ENCODE measurements around the gene USP38. TPM values are rescaled to one million over a fixed set of nuclear protein-coding genes. Genes with fewer than 3 reads are reported as not detected.

The USP38 gene
- total RNA-seq, 2 donors from 2014 or later: 27.0 to 37.3 TPM

DNA sequence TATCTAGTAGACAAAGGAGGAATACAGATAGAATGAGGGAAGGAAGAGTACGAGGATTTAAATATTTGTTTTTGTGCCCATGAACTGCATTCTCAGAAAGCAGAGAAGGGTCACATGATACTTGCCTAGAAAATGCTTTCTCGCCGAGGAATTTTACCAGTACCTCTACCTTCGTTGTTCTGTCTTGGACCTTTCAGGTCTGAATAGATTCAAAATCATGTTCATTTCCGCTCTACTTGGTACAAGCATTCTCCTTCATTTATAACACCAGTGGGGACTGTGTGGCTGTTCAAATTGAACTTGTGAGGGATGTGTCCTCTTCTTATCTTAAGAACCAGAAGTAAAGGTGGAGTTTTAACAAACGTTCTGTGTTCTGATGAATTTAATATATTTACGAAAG is 1.9 kb downstream of the USP38 start:
- Mint-ChIP-seq H3K4me1 (peaks cover 58% of the 10 kb centered on the region), H3K27ac (peak overlapping the region; percentile 98)
- no peak for DNase-seq

DNA sequence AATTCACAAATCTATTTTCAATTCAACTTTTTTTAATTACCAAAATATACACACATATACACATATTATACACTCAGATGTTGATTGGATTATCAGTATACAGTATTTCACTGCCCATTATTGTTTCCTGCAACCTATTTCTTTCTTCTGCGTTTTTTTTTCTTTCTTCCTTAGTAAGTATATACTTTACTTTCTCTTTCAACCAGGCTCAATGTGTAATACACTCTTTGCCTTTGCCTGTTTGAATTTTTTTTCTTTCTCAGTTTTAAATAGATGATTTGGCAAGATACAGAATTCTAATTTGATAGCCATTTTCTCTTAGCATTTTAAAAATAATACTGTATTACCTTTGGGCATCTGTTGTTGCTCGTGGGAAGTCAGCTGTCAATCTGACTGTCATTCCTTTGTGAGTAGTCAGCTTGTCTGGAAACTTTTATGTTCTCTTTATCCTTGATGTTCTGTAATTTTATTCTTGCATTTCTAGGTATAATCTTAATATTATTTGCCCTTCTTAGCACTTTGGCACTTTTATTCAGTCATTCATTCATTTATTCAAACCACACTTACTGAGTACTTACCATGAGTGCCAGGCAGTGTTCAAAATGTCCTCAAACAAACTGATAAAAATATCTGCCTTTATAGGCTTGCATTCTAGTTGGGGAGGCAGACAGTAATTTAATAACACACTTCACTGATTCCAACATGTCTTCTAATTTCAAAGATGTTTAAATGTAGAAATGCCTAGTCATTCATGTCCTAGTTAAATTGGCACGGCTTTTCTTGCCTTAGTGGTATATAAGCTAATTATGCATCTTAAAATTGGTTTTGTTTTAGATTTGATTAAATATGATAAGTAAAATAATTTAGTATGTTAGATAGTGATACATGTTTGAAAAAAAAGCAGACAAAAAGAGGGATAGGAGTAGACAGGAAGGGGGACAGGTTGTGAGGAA is 3.7 kb downstream of the USP38 start:
- Mint-ChIP-seq H3K4me3 (peak overlapping the region; percentile 84), H3K27ac (peak overlapping the region; percentile 95), H3K36me3 (ENCODE audit: low read depth) (peaks cover 12% of the 10 kb centered on the region), H3K27me3 (no peaks in the 10 kb centered on the region), H3K4me1 (peaks cover 57% of the 10 kb centered on the region)
- ATAC-seq: no peak
- no peaks in the 10 kb centered on the region for H3K9me3 ChIP-seq (ENCODE audit: control insufficient read depth, low read length, poor library complexity, severe bottlenecking)
- no peak for DNase-seq

More for the DNA sequence above, 1.9 kb downstream of the USP38 start:
- H3K4me3 Mint-ChIP-seq: peak overlapping the region; percentile 98
- no peak for ATAC-seq
- H3K36me3 Mint-ChIP-seq (ENCODE audit: low read depth): peaks cover 12% of the 10 kb centered on the region
- H3K27me3 Mint-ChIP-seq: no peaks in the 10 kb centered on the region
- no peaks in the 10 kb centered on the region for H3K9me3 ChIP-seq (ENCODE audit: control insufficient read depth, low read length, poor library complexity, severe bottlenecking)

DNA sequence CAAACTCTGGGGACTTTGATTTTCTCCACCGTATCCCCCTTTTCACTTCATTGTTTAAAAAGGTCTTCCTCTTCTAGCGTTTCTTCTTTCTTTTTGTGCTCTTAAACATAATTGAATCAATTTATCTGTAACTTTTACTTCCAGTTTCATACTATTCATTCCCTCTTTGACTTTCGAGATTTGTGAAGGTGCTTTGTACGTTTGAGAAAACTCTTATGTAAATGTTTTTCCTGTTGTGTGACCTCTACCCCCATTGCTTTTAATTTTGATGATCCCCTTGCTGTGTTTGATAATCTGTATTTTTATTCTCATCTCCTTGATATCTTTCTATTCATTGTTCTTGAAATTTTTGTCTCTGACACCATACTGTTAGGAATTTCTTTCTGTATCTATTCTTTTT is 4.8 kb downstream of the USP38 start:
- no peaks in the 10 kb centered on the region for H3K9me3 ChIP-seq (ENCODE audit: control insufficient read depth, low read length, poor library complexity, severe bottlenecking)
- ATAC-seq (no peak), DNase-seq (no peak)
- Mint-ChIP-seq H3K36me3 (ENCODE audit: low read depth) (peaks cover 9% of the 10 kb centered on the region), H3K4me3 (peak overlapping the region; percentile 84), H3K27ac (peak overlapping the region; percentile 95), H3K4me1 (peaks cover 52% of the 10 kb centered on the region), H3K27me3 (no peaks in the 10 kb centered on the region)

DNA sequence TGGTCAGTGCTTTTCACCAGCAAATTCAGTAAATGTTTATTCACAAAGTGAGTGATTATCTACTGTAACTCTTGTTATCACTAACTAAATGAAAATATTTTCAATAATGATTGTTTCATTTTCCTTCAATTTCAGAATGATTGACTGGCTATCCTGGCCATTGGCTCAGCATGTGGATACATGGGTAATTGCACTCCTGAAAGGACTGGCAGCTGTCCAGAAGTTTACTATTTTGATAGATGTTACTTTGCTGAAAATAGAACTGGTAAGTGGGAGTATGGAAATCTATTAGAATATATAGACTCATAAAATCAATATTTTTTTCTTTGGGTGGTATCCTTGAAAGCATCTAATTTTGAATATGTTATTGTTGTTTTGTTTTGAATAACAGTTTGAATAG is 10.9 kb downstream of the USP38 start:
- no peak for ATAC-seq
- no peak overlapping the region for H3K27ac Mint-ChIP-seq
- H3K9me3 ChIP-seq (ENCODE audit: control insufficient read depth, low read length, poor library complexity, severe bottlenecking): no peaks in the 10 kb centered on the region
- peaks cover 25% of the 10 kb centered on the region for H3K36me3 Mint-ChIP-seq (ENCODE audit: low read depth)
- peaks cover 37% of the 10 kb centered on the region for H3K4me1 Mint-ChIP-seq
- no peak for DNase-seq
- H3K4me3 Mint-ChIP-seq: no peak overlapping the region
- H3K27me3 Mint-ChIP-seq: no peaks in the 10 kb centered on the region

DNA sequence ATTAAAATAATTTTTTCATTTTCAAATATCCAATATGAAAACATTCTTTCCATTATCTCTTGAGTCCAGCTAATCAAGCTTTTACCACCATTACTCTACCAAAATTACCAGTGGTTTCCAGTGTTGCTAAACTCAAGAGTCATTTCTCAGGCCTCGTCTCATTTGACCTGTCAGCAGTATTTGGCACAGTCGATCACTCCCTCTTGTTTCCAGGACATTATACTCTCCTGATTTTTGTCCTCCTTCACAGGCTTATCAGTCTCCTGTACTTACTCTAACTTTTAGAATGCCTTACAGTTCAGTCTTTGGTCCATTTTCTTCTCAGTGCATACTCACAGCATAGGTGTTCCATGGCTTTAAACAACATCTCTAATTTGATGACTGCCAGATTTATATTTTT is 11.6 kb downstream of the USP38 start:
- H3K27ac Mint-ChIP-seq: no peak overlapping the region
- DNase-seq (no peak), ATAC-seq (no peak)
- no peaks in the 10 kb centered on the region for H3K9me3 ChIP-seq (ENCODE audit: control insufficient read depth, low read length, poor library complexity, severe bottlenecking)
- H3K4me1 Mint-ChIP-seq: peaks cover 38% of the 10 kb centered on the region
- peaks cover 27% of the 10 kb centered on the region for H3K36me3 Mint-ChIP-seq (ENCODE audit: low read depth)
- no peak overlapping the region for H3K4me3 Mint-ChIP-seq
- no peaks in the 10 kb centered on the region for H3K27me3 Mint-ChIP-seq

DNA sequence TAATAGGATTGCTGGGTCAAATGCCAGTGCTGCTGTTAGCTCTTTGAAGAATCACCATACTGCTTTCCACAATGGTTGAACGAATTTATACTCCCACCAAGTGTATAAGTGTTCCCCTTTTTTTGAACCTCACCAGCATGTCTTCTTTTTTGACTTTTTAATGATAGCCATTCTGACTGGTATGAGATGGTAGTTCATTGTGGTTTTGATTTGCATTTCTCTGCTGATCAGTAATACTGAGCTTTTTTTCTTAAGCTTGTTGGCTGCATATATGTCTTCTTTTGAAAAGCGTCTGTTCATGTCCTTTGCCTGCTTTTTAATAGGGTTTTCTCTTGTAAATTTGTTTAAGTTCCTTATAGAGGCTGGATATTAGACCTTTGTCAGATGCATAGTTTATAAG is 14.8 kb downstream of the USP38 start:
- no peak for ATAC-seq
- H3K36me3 Mint-ChIP-seq (ENCODE audit: low read depth): peaks cover 34% of the 10 kb centered on the region
- H3K4me1 Mint-ChIP-seq: peaks cover 33% of the 10 kb centered on the region
- H3K27me3 Mint-ChIP-seq: no peaks in the 10 kb centered on the region
- no peaks in the 10 kb centered on the region for H3K9me3 ChIP-seq (ENCODE audit: control insufficient read depth, low read length, poor library complexity, severe bottlenecking)
- H3K4me3 Mint-ChIP-seq: no peak overlapping the region
- DNase-seq: no peak
- no peak overlapping the region for H3K27ac Mint-ChIP-seq

DNA sequence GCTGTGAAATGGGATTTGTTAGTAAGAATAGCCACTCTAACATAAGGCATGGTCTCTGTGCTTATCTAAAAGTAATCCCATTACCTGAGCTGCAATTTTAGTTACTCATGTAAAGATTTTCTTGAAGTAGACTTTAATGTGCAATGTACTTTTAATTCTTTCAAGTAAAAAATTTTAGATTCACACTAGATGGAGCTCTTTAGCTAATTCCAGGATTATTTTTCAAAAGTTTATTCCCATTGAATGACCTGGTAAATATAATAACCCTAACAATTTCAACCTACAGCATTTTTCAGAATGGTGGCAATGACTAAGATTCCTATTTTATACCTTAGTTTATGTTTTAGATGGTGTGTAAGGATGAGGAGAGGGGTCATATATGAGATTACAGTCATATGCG is 18.1 kb downstream of the USP38 start:
- peaks cover 27% of the 10 kb centered on the region for H3K4me1 Mint-ChIP-seq
- H3K27me3 Mint-ChIP-seq: no peaks in the 10 kb centered on the region
- H3K27ac Mint-ChIP-seq: no peak overlapping the region
- ATAC-seq (no peak), DNase-seq (no peak)
- no peak overlapping the region for H3K4me3 Mint-ChIP-seq
- peaks cover 28% of the 10 kb centered on the region for H3K36me3 Mint-ChIP-seq (ENCODE audit: low read depth)
- H3K9me3 ChIP-seq (ENCODE audit: control insufficient read depth, low read length, poor library complexity, severe bottlenecking): no peaks in the 10 kb centered on the region

DNA sequence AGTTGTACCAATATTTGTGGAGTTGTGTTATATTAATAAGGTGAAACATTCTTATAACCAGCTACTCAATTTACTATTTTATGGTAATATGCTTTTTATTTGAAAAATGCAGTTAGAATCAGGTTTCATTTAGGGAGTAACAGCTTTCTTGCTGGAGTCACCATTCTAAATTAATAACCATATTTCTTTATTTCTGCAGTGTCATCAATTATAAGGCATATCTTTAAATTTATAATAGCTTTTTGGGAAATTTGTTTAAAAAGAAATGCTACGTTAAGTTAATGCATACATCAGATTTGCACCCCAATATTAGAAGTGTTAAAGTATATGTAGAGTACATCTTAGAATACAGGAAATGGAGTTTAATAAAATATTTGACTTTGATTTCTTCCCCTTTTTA is 18.9 kb downstream of the USP38 start:
- ATAC-seq: no peak
- Mint-ChIP-seq H3K36me3 (ENCODE audit: low read depth) (peaks cover 27% of the 10 kb centered on the region), H3K27ac (no peak overlapping the region)

DNA sequence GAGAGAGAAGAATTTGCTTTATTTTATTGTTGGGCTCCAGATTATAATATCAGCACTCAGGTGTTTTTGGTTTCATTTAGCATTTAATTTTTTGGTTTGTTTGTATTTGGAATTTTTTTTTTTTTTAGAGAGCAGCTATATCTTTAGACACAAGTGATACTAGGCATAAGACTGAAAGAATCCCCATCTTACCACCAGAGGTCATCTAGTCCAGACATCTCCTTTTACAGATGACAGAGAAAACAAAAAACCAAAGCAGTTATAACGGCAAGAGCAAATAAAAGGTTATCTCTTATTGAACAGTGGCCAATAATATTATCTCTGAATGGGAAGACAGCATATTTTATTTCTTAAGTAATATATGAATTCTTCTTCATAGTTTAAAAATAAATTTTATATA is 22.8 kb downstream of the USP38 start:
- Mint-ChIP-seq H3K27me3 (no peaks in the 10 kb centered on the region), H3K4me3 (no peak overlapping the region), H3K27ac (peak overlapping the region; percentile 67), H3K36me3 (ENCODE audit: low read depth) (peaks cover 10% of the 10 kb centered on the region), H3K4me1 (peaks cover 7% of the 10 kb centered on the region)
- no peak for ATAC-seq
- DNase-seq: no peak
- no peaks in the 10 kb centered on the region for H3K9me3 ChIP-seq (ENCODE audit: control insufficient read depth, low read length, poor library complexity, severe bottlenecking)

More for the DNA sequence above, 18.9 kb downstream of the USP38 start:
- Mint-ChIP-seq H3K4me1 (peaks cover 25% of the 10 kb centered on the region), H3K27me3 (no peaks in the 10 kb centered on the region), H3K4me3 (no peak overlapping the region)
- no peak for DNase-seq
- H3K9me3 ChIP-seq (ENCODE audit: control insufficient read depth, low read length, poor library complexity, severe bottlenecking): no peaks in the 10 kb centered on the region

DNA sequence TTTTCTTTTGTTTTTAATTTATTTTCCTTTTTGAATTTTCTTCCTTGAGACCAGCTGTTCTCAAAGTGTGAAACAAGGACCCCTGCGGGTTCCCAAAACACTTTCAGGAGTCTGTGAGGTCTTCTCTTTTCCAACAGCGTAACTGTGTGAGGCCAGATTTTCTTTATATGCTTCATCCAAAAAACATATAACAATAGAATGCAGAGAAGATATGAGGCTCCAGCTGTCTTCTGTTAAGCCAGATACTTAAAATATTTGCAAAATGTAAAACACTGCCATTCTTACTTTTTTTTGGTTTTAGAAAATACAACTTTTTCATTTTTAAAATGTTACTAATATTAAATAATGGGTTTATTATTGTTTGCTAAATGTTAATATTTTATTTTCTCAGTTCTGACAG is 27.8 kb downstream of the USP38 start:
- ATAC-seq: no peak
- H3K4me1 Mint-ChIP-seq: peaks cover 1% of the 10 kb centered on the region

DNA sequence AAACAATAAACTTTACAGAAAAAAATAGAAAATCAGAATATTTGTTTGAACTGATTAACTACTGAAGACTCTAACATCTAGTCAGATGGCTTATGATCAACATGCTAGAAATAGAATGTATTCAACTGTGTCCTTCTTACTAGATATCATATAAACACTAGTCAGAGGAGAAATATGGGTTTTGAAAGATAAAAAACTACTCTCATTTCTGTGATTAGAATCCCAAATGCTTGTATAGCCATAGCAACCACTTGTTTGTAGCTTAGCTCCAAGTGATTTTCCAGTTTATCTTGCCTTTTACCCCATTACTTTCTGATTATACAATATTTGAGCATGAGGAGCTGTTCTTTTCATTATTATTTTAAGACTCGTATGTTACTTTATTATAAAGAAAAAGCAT is 31.2 kb downstream of the USP38 start:
- Mint-ChIP-seq H3K4me3 (no peak overlapping the region), H3K27me3 (no peaks in the 10 kb centered on the region), H3K27ac (peak overlapping the region; percentile 19), H3K4me1 (no peaks in the 10 kb centered on the region), H3K36me3 (ENCODE audit: low read depth) (no peaks in the 10 kb centered on the region)
- ATAC-seq (no peak), DNase-seq (no peak)
- no peaks in the 10 kb centered on the region for H3K9me3 ChIP-seq (ENCODE audit: control insufficient read depth, low read length, poor library complexity, severe bottlenecking)

More for the DNA sequence above, 27.8 kb downstream of the USP38 start:
- no peaks in the 10 kb centered on the region for H3K9me3 ChIP-seq (ENCODE audit: control insufficient read depth, low read length, poor library complexity, severe bottlenecking)
- no peak overlapping the region for H3K27ac Mint-ChIP-seq
- no peaks in the 10 kb centered on the region for H3K27me3 Mint-ChIP-seq
- peaks cover 3% of the 10 kb centered on the region for H3K36me3 Mint-ChIP-seq (ENCODE audit: low read depth)
- no peak for DNase-seq
- no peak overlapping the region for H3K4me3 Mint-ChIP-seq

DNA sequence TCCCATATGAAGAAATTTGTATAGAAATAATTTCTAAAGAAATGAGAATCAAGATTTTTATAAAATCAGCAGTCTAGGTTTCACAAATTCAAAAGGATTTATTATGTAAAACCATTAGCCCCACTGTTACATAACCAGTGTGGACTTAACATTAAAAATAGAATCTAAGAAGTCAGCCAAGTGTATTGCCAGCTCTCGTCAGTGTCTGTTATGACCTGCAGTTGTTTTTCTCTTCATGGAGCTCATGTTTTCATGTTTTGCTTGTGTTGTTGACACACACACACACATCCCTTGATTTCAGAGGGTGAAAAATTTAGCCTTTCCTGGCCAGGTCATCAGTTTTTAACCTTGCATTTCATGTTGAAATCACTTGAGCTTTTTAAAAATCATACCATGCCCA is 39.5 kb downstream of the USP38 start:
- H3K4me3 Mint-ChIP-seq: no peak overlapping the region
- no peaks in the 10 kb centered on the region for H3K4me1 Mint-ChIP-seq
- H3K27me3 Mint-ChIP-seq: no peaks in the 10 kb centered on the region
- no peak overlapping the region for H3K27ac Mint-ChIP-seq
- no peaks in the 10 kb centered on the region for H3K9me3 ChIP-seq (ENCODE audit: control insufficient read depth, low read length, poor library complexity, severe bottlenecking)
- ATAC-seq (no peak), DNase-seq (no peak)
- H3K36me3 Mint-ChIP-seq (ENCODE audit: low read depth): no peaks in the 10 kb centered on the region

DNA sequence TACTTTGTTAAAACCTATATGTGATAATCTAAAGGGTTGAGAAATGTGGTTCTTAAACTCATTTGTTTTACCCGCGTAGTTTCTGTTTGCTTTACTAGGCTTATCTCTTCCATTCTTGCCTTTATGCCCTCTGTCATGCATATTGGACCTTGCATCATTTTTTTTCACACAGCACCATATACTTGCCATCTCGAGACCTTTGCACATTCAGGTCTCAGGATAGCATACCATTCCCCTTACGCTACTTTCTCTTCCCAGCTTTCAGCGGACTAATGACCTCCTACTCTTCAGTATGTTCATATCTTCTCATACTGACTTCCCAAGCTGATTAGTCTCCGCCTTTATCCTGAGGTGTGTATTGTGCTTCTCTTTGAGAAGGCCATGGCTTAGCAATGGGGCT is 40.5 kb downstream of the USP38 start:
- Mint-ChIP-seq H3K36me3 (ENCODE audit: low read depth) (no peaks in the 10 kb centered on the region), H3K4me3 (no peak overlapping the region), H3K27ac (no peak overlapping the region), H3K4me1 (no peaks in the 10 kb centered on the region), H3K27me3 (no peaks in the 10 kb centered on the region)
- ATAC-seq (no peak), DNase-seq (no peak)
- H3K9me3 ChIP-seq (ENCODE audit: control insufficient read depth, low read length, poor library complexity, severe bottlenecking): no peaks in the 10 kb centered on the region

DNA sequence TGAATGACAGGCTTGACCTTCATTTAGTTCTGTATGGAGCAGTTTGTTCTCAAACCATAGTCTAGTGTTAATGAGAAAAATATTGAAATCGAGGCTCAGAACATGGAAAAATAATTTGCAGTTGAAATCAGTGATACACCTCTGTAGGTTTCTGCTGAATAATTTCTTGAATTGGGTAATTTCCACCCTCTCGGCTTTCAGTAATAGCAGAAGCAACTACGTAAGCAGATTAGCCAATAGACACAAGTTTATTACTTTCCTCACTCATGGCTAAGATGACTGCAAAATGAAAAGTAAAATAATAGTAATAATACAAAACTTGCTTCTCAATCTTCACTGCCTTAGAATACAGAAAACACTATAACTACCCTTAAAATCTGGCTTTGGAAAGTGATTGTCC is 46.0 kb downstream of the USP38 start:
- Mint-ChIP-seq H3K4me3 (no peak overlapping the region), H3K36me3 (ENCODE audit: low read depth) (no peaks in the 10 kb centered on the region), H3K4me1 (no peaks in the 10 kb centered on the region), H3K27ac (no peak overlapping the region), H3K27me3 (no peaks in the 10 kb centered on the region)
- DNase-seq (no peak), ATAC-seq (no peak)
- H3K9me3 ChIP-seq (ENCODE audit: control insufficient read depth, low read length, poor library complexity, severe bottlenecking): no peaks in the 10 kb centered on the region
